ENCODE measurements around the gene CUL7. TPM values are rescaled to one million over a fixed set of nuclear protein-coding genes. Genes with fewer than 3 reads are reported as not detected.

CUL7 gene
- total and polyA plus RNA-seq, 2 donors (not counting 1 experiment from before 2014, with no cell fraction given) = 17.4 to 21.4 TPM

DNA sequence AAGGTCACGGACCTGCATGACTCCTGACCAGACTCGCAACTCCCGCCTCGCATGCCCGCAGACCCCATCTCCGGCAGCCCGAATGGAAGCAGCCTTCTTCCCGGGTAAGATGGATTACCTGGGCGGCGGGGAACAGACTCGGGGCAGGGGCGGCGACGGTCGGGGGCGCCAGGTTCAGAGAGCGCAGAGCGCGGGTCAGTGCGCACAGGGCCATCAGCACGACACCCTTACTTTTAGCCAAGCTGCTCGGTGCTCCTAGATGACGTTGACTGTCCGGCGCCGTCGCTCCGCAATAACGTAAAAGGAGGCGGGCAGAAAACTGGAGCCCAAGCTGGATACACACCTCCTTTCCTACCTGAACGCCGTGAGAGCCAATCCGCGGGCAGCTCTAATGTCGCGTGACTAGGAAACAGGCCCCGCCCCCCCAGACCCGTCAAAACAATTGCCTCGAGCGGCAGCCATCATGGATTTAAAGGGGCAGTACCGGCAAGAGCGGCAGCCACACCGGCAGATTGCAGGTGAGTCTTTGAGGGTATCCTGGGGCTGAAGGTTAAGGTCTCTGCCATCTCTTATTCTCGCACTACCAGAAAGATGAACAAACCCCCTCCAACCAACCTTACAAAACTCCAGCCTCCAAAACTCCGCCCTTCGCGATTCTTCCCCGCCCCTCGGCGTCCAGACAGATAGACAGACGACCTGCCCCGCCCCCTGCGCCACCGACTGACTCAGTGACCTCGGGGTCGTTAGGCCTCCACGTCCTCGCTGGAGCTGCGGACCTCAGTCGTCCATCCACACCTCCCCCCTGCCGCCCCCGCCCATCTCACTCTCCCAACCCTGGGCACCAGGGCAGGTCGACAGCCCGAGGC is 5.8 kb upstream of the CUL7 start, which contains the start of the genes KLC4 and MRPL2:
TSS of gene KLC4 (plus strand) at position 464 of the 866 bp plus-strand sequence. CDS start 1,705 bp downstream, outside the sequence.
TSS of gene MRPL2 (minus strand) at position 267 of the 866 bp plus-strand sequence. CDS start at position 214, 53 bp downstream.
- peaks cover 38% of the 10 kb centered on the region for H3K4me1 Mint-ChIP-seq
- peaks cover 11% of the 10 kb centered on the region for H4K20me1 ChIP-seq (ENCODE audit: control insufficient read depth, insufficient read depth, low read length, poor library complexity, severe bottlenecking)
- H3K4me1 ChIP-seq (ENCODE audit: control insufficient read depth in 2 of 2, insufficient read depth in 2 of 2, low read length in 2 of 2) = peaks cover 17 to 23% of the 10 kb centered on the region in 2 donors
- ChIA-PET POLR2A (interaction anchor here (0.6 to 1.3 kb wide), 6 partner anchors 45 to 314 kb away, joined by 3 to 11 read pairs (median 6); partner anchors contain the start of genes CNPY3, KLHDC3, MEA1 and TBCC), CTCF (interaction anchor here (0.6 to 1.2 kb wide), 4 partner anchors 36 to 1012 kb away, joined by 3 to 4 read pairs (median 4); no protein-coding TSS in a partner anchor)
- peak within 1 kb of the TSS; percentile 76 to 86 for H3K27ac ChIP-seq (ENCODE audit: low read length in 2 of 2)
- peaks cover 33% of the 10 kb centered on the region for H3K79me2 ChIP-seq (ENCODE audit: control insufficient read depth, insufficient read depth, low read length)
- peak within 1 kb of the TSS; percentile 87 for H3K4me2 ChIP-seq (replicated peaks; ENCODE audit: low read depth, low read length, poor library complexity, severe bottlenecking)
- H2AFZ ChIP-seq (ENCODE audit: insufficient read depth, low read depth, low read length, poor library complexity, severe bottlenecking) = peak within 1 kb of the TSS; percentile 89
- peak within 1 kb of the TSS; percentile 100 for H3K27ac Mint-ChIP-seq
- no peaks in the 10 kb centered on the region for H3K27me3 Mint-ChIP-seq
- ATAC-seq (ENCODE audit: low read depth) (peak; percentile 96), DNase-seq (peak; percentile 98)
- no peak for TF ChIP-seq EZH2 (IDR thresholded peaks at IDR 0.05; ENCODE audit: borderline replicate concordance, insufficient read depth, low read depth, low read length, poor library complexity, severe bottlenecking)
- TF ChIP-seq, protein P1, sequence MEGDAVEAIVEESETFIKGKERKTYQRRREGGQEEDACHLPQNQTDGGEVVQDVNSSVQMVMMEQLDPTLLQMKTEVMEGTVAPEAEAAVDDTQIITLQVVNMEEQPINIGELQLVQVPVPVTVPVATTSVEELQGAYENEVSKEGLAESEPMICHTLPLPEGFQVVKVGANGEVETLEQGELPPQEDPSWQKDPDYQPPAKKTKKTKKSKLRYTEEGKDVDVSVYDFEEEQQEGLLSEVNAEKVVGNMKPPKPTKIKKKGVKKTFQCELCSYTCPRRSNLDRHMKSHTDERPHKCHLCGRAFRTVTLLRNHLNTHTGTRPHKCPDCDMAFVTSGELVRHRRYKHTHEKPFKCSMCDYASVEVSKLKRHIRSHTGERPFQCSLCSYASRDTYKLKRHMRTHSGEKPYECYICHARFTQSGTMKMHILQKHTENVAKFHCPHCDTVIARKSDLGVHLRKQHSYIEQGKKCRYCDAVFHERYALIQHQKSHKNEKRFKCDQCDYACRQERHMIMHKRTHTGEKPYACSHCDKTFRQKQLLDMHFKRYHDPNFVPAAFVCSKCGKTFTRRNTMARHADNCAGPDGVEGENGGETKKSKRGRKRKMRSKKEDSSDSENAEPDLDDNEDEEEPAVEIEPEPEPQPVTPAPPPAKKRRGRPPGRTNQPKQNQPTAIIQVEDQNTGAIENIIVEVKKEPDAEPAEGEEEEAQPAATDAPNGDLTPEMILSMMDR (IDR thresholded peaks at IDR 0.05) = no peak
- H3K9me3 Mint-ChIP-seq (ENCODE audit: insufficient read depth) = no peaks in the 10 kb centered on the region
- no peaks in the 10 kb centered on the region for H3K9me3 ChIP-seq (ENCODE audit: control extremely low read depth in 1 of 3, control insufficient read depth in 2 of 3, insufficient read depth in 1 of 3, low read length in 2 of 3)
- intact Hi-C loops (cut with micrococcal nuclease) = loop anchor here (1.0 to 10.0 kb wide), 9 partner anchors 45 to 1139 kb away; partner anchors contain the start of genes ABCC10, BYSL, CNPY3 and KLHDC3
- peak within 1 kb of the TSS; percentile 79 for H3K9ac ChIP-seq (ENCODE audit: low read length)
- no peaks in the 10 kb centered on the region for H3K27me3 ChIP-seq (replicated peaks in 1 of 4; ENCODE audit: control extremely low read depth in 1 of 4, control insufficient read depth in 3 of 4, insufficient read depth in 4 of 4, low read length in 3 of 4)
- peaks cover 0 to 15% of the 10 kb centered on the region in 2 experiments for H3K36me3 ChIP-seq (replicated peaks in 1 of 2; ENCODE audit: control extremely low read depth in 1 of 2, control insufficient read depth in 1 of 2, extremely low read depth in 1 of 2, insufficient read depth in 2 of 2, low read length in 1 of 2)
- WGBS (ENCODE audit: insufficient coverage) = under 1% methylated on average over 60 of the region's 64 CpGs
- H3K4me3 Mint-ChIP-seq = peak within 1 kb of the TSS; percentile 99
- peak within 1 kb of the TSS; percentile 76 to 96 (median 89) for H3K4me3 ChIP-seq (ENCODE audit: control extremely low read depth in 1 of 5, extremely low read depth in 1 of 5, insufficient read depth in 1 of 5, low read depth in 2 of 5, low read length in 4 of 5)

Measured in B cell (primary cell).